ENCODE results near the gene PPFIBP2.

Gene PPFIBP2

GRCh38 chr11:7570938-7571521 lies 57.2 kb downstream of the PPFIBP2 start:
- in situ Hi-C loops (cut with MboI; ENCODE audit: low sequenced_read_pairs, unreplicated experiment): no loop called here
- TF ChIP-seq CTCF (IDR thresholded peaks at IDR 0.05; ENCODE audit: borderline replicate concordance, control extremely low read depth, extremely low read depth, insufficient read depth, missing control alignments): no peak

GRCh38 chr11:7571640-7572000 lies 57.8 kb downstream of the PPFIBP2 start:
- in situ Hi-C loops (cut with MboI; ENCODE audit: low sequenced_read_pairs, unreplicated experiment): no loop called here
- TF ChIP-seq CTCF (IDR thresholded peaks at IDR 0.05; ENCODE audit: borderline replicate concordance, control extremely low read depth, extremely low read depth, insufficient read depth, missing control alignments): peak; percentile 59
- peak; percentile 36 for DNase-seq (ENCODE audit: low spot score)

More at GRCh38 chr11:7570938-7571521, 57.2 kb downstream of the PPFIBP2 start:
- no peak for DNase-seq (ENCODE audit: low spot score)

GRCh38 chr11:7572001-7572712 lies 58.4 kb downstream of the PPFIBP2 start:
- TF ChIP-seq CTCF (IDR thresholded peaks at IDR 0.05; ENCODE audit: borderline replicate concordance, control extremely low read depth, extremely low read depth, insufficient read depth, missing control alignments): no peak
- in situ Hi-C loops (cut with MboI; ENCODE audit: low sequenced_read_pairs, unreplicated experiment): no loop called here
- no peak for DNase-seq (ENCODE audit: low spot score)

GRCh38 chr11:7573193-7573557 lies 59.4 kb downstream of the PPFIBP2 start:
- no peak for DNase-seq (ENCODE audit: low spot score)
- no peak for TF ChIP-seq CTCF (IDR thresholded peaks at IDR 0.05; ENCODE audit: borderline replicate concordance, control extremely low read depth, extremely low read depth, insufficient read depth, missing control alignments)
- in situ Hi-C loops (cut with MboI; ENCODE audit: low sequenced_read_pairs, unreplicated experiment): no loop called here

GRCh38 chr11:7573558-7574296 lies 59.9 kb downstream of the PPFIBP2 start:
- no peak for TF ChIP-seq CTCF (IDR thresholded peaks at IDR 0.05; ENCODE audit: borderline replicate concordance, control extremely low read depth, extremely low read depth, insufficient read depth, missing control alignments)
- in situ Hi-C loops (cut with MboI; ENCODE audit: low sequenced_read_pairs, unreplicated experiment): no loop called here
- DNase-seq (ENCODE audit: low spot score): no peak

GRCh38 chr11:7574491-7575130 lies 60.8 kb downstream of the PPFIBP2 start:
- no peak for TF ChIP-seq CTCF (IDR thresholded peaks at IDR 0.05; ENCODE audit: borderline replicate concordance, control extremely low read depth, extremely low read depth, insufficient read depth, missing control alignments)
- in situ Hi-C loops (cut with MboI; ENCODE audit: low sequenced_read_pairs, unreplicated experiment): no loop called here
- no peak for DNase-seq (ENCODE audit: low spot score)
